Rectal smooth muscle tissue (tissue), 1 donor: ENCODE data around the gene C17orf113.
A peak's percentile ranks its signal among the peaks of the same experiment; 100 is the strongest.
"Not testable (repeated sequence)": the region's sequence is repeated elsewhere in the genome, so short reads cannot be mapped to it uniquely, and the experiment has no call there.

ENCODE experiments used
- H3K27ac ChIP-seq: one replicate; pipeline ENCODE4 v1.7.0; 2013; ENCODE audit warnings: low read depth, low read length, inconsistent platforms
- H3K27me3 ChIP-seq: one replicate; pipeline ENCODE4 v1.7.0; 2013; ENCODE audit warnings: low read length; ENCODE audit not compliant: control insufficient read depth, insufficient read depth
- H3K36me3 ChIP-seq: one replicate; pipeline ENCODE4 v1.7.0; 2013; ENCODE audit warnings: low read length; ENCODE audit not compliant: control insufficient read depth, insufficient read depth
- H3K4me1 ChIP-seq: one replicate; pipeline ENCODE4 v1.7.0; 2013; ENCODE audit warnings: low read length; ENCODE audit not compliant: control insufficient read depth, insufficient read depth
- H3K4me3 ChIP-seq: one replicate; pipeline ENCODE4 v1.7.0; 2013; ENCODE audit warnings: low read length
- H3K9ac ChIP-seq: one replicate; pipeline ENCODE4 v1.7.0; 2013; ENCODE audit warnings: low read length

The C17orf113 gene

DNA sequence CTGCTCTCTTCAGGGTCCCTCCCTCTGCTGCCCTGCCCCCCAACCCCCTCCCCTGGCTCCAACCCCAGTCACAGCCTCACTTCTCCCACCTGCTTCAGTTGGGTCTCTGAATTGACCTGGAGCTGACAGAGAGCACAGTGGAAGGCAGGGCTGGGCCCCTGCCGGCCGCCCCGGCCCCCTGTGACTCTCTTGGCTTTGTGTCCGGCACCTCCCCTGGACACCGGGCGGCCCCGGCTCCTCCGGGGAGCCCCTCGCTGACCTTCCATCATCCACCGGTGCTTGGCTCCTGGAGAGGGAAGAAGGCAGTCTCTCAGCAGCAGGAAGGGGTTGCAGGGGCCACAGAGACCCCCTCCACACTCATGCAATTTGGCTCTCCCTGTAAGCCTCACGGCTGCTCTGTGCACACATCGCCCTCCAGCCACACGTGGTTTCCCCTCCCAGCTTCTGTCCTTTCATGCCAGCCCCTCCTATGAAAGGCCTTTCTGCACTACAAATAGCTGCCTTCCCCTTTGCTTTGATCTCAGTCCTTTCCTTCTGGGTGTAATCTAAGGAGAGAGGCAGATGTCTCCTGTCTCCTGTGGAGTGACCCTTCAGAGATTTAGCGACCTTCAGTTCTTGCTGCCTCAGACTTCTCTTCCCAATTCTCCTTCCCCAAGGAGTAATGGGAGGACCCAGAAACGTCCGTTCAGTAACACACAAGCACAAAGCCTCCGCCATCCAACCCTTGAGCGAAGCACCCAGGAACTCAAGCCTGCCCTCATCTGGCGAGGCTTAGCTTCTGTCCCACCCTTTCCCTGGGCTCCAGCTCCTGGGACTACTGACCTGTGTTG is 22.2 kb downstream of the C17orf113 start:
- H3K4me1 ChIP-seq, result peaks cover 3% of the 10 kb centered on the region
- no peak overlapping the region for H3K9ac ChIP-seq
- no peak overlapping the region for H3K27ac ChIP-seq
- H3K27me3 ChIP-seq, result no peaks in the 10 kb centered on the region
- H3K36me3 ChIP-seq, result peaks cover 7% of the 10 kb centered on the region
- no peak overlapping the region for H3K4me3 ChIP-seq

DNA sequence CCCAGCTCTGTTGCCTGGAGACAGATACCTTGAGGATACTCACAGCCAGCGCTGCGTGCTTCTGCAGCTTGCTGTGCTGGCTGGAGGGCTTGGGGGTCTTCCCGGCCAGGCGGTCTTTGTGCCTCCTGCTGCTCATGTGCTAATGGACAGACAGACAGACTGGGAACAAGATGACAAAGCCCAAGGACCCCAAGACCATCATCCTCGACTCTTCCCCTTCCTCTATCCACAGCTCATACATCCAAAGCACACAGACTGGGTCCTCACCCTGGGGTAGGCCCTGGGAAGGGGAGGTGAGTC is 22.9 kb downstream of the C17orf113 start:
- H3K9ac ChIP-seq, result no peak overlapping the region
- H3K27ac ChIP-seq, result no peak overlapping the region
- H3K36me3 ChIP-seq, result peaks cover 13% of the 10 kb centered on the region
- H3K4me3 ChIP-seq, result no peak overlapping the region
- H3K4me1 ChIP-seq, result peaks cover 3% of the 10 kb centered on the region
- no peaks in the 10 kb centered on the region for H3K27me3 ChIP-seq

DNA sequence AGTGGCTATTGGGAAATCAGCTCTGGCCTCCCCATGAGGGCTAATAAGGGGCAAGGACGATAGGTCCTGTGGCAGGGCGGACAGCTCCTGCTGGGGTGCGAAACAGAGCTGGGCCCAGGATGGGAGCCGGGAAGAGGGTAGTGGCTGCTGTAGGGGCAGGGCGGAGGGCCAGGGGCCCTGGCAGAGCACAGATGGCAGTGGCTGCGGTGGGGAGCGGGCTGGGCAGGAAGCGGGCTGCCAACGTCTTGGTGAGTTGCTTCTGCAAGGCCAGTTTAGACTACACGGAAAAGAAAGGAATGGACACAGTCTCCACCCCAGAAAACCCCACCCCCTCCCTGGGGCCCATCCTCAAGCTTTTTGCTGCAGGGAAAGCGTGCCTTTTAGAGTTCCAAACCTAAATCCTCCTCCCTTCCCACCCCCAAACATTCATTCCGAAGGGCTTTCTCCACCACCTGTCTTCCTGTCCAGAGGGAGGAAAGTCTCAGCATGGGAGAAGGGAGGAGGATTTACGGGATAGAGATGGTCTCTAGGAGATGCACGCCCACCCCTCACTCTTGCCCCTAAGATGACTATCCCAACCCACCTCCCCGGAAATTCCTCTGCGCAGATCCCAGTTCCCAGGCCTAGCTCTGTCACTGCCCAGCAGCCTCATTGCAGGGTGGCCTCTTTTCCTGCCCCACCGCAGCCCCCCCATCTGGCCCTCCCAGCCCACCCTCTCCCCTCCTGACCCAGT is 23.4 kb downstream of the C17orf113 start:
- Histone ChIP-seq H3K27me3 (no peaks in the 10 kb centered on the region), H3K27ac (no peak overlapping the region), H3K4me3 (no peak overlapping the region), H3K9ac (no peak overlapping the region), H3K4me1 (peaks cover 3% of the 10 kb centered on the region), H3K36me3 (peaks cover 18% of the 10 kb centered on the region)

DNA sequence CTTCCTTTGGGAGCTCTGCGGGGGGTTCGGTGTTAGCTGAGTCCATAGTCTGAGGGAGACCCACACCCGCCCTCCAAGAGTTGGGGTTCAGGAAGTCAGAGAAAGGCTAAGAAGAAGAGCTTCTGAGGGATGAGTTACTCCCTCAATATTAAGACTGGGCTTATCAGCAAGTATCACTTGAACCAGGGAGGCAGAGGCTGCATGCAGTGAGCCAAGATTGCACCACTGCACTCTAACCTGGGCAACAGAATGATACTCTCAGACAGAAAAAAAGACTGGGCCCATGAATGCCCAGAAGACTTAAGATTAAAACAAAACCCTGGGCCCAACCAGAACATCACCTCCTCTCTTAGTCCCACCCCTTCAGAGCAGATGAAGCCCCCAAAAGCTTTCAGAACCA is 24.5 kb downstream of the C17orf113 start:
- no peaks in the 10 kb centered on the region for H3K27me3 ChIP-seq

DNA sequence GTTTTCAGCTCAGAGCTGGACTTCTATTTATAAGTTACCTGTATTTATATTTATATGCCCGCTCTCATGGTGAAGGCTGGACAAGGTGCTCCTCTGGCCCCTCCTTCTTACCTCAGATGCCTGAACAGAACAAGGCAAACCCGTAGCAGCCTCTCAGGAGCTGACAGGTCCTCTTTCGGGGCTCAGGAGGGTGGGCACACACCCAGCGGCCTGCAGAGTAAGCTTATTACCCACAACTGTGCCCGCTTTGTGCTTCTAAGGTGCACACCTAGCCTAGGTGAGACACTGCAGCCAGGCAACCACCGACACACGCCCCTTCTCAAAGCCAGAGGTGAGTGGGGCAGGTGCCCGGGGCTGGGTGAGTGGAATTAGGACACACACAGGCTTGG is 25.2 kb downstream of the C17orf113 start:
- Histone ChIP-seq H3K27ac (no peak overlapping the region), H3K4me3 (no peak overlapping the region), H3K36me3 (peaks cover 18% of the 10 kb centered on the region), H3K27me3 (no peaks in the 10 kb centered on the region), H3K4me1 (peaks cover 3% of the 10 kb centered on the region), H3K9ac (no peak overlapping the region)

More for the DNA sequence above, 24.5 kb downstream of the C17orf113 start:
- peaks cover 18% of the 10 kb centered on the region for H3K36me3 ChIP-seq
- H3K27ac ChIP-seq, result no peak overlapping the region
- no peak overlapping the region for H3K9ac ChIP-seq
- H3K4me3 ChIP-seq, result no peak overlapping the region
- peaks cover 3% of the 10 kb centered on the region for H3K4me1 ChIP-seq

DNA sequence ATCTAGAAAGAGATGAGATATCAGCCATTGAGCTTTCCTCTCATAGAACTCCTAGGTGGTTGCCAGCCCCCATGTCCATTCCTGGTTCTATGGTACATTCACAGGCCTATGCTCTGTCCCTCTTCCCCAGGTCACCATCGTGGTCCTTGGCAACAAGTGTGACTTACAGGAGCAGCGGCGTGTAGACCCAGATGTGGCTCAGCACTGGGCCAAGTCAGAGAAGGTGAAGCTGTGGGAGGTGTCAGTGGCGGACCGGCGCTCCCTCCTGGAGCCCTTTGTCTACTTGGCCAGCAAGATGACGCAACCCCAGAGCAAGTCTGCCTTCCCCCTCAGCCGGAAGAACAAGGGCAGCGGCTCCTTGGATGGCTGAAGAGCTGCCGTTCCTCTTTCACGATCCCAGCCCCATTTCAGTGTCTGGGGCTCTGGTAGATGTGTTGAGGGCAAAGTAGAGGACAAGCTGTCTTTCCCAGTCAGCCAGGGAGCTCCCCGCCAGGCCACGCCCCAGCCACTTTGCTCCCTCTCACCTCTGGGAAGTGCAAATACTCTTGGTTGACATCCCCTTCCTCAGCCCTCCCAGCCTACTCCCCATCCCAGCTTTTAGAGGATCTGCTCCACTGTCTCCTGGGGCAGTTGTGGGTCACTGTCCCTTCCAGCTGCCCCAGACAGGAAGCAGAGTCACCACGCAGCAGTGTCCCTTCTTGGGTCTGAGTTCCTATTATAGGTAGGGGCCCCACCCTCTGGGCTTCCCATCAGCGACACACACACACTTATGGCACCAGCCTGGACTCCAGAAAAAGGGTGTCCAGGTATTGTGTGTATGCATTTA is 26.7 kb downstream of the C17orf113 start:
- Histone ChIP-seq H3K9ac (no peak overlapping the region), H3K27ac (no peak overlapping the region), H3K4me1 (peaks cover 3% of the 10 kb centered on the region)

DNA sequence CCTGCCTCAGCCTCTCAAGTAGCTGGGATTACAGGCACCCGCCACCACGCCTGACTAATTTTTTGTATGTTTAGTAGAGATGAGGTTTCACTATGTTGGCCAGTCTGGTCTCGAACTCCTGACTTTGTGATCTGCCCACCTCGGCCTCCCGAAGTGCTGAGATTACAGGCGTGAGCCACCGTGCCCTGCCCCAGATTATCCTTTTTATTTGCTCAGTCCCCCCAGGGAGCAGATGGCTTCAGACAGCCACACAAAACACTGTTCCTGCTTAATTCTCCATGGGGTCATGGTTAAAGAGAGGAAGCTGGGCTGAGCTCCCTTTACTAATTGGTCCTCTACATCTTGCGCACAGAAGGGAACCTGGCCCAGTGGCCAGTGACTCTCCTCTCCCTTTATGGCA is 29.6 kb downstream of the C17orf113 start:
- not testable (repeated sequence) for H3K27me3 ChIP-seq, H3K9ac ChIP-seq, H3K27ac ChIP-seq
- Histone ChIP-seq H3K4me3 (peak overlapping the region; percentile 86), H3K36me3 (peaks cover 18% of the 10 kb centered on the region), H3K4me1 (peaks cover 13% of the 10 kb centered on the region)

More for the DNA sequence above, 26.7 kb downstream of the C17orf113 start:
- Histone ChIP-seq H3K36me3 (peaks cover 18% of the 10 kb centered on the region), H3K4me3 (no peak overlapping the region), H3K27me3 (no peaks in the 10 kb centered on the region)

DNA sequence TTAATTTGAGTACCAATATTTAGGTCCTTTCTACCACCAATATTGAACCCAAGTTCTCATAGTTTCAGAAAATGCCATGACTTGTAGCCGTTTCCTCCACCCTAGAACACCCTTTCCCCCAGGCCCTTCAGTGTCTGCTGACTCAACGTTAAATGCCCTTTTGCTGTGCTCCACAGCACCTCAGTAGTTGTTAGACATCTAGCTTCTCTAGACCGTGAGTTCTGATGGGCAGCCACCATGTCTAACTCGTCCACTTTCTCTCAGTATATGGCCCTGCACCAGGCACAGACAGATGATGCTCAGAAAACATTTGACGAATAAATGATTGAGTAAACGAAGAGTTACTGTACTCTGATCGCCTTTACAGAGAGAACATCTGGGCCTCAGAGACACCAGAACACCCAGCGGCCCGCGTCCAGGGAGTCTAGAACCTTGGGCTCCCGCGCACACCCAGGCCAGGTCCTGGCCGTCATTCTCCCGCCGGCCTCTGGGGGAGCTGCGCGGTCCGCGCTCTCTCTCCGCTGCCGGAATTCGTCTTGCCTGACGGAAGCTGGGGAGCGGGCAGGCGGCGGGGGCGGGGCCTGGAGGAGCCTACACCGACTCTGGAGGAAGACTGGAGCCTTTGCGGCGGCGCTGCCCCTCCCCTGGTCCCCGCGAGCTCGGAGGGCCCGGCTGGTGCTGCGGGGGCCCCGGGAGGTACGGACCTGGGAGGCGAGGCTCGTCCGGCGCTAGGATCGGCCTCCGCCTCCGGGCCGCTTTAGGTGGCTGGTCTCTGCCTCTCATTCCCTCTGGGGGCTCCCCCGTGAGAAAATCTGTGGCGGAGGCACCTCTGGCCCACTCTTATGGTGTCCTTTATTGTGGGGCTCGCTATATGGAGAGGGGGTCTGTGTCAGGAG is 30.6 kb downstream of the C17orf113 start, which contains the start of gene NKIRAS2:
NKIRAS2 (plus strand) TSS at position 582 of the 896 bp plus-strand sequence. CDS start 1,488 bp downstream, outside the sequence.
- Histone ChIP-seq H3K9ac (peak within 1 kb of the TSS; percentile 96), H3K4me3 (peak within 1 kb of the TSS; percentile 86), H3K4me1 (peaks cover 11% of the 10 kb centered on the region), H3K27me3 (no peaks in the 10 kb centered on the region), H3K36me3 (peaks cover 18% of the 10 kb centered on the region), H3K27ac (peak within 1 kb of the TSS; percentile 81)

DNA sequence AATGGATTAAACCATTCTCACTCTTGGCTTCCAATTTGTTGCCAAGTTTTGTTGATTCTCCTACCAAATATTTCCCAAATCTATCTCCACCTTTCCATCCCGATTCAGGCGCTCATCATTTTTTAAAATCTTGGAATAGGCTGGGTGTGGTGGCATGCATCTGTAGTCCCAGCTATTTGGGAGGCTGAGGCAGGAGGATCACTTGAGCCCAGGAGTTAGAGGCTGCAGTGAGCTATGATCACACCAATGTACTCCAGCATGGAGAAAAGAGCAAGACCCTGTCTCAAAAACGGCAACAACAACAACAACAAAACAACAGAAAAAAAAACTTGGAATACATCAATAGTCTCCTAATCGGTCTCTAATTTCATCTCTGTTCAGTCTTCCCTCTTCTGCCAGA is 31.4 kb downstream of the C17orf113 start:
- H3K4me3 ChIP-seq, result no peak overlapping the region
- H3K4me1 ChIP-seq, result peaks cover 11% of the 10 kb centered on the region
- H3K9ac ChIP-seq, result no peak overlapping the region
- no peaks in the 10 kb centered on the region for H3K27me3 ChIP-seq
- no peak overlapping the region for H3K27ac ChIP-seq
- H3K36me3 ChIP-seq, result peaks cover 17% of the 10 kb centered on the region

DNA sequence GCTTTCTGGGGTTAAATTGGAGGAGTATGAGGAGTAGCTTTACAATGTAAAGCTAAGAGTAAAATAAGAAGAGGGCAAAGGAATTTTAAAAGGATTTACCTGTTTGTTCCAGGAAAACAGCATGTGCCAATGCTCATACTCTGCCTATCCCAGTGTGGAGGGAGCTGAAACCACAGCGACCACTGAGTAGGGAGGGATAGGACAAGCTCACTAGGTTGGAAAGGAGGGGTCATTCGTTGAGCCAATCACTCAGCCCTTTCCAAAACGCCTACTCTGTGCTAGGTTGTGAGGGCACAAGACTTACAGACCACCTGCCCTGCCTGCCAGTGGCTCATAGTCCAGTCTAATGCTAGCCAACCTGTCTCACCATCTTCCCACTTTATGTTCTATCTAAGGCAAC is 32.1 kb downstream of the C17orf113 start:
- peak overlapping the region; percentile 97 for H3K4me3 ChIP-seq

DNA sequence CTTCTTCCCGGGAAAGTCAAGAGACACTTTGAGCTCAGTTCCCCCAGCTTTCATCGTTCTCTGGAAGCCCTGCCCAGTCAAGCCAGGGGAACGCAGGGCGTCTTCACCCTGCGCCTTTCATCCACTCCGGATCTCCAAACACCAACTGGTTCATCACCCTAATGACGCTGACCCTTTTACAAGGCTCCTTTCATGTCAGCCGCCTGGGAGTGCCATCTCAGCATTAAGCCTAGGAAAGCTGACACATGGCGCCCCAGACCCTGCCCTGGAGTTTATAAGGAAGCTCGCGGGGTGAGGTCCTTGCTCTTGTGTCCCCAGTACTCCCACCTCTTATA is 32.6 kb downstream of the C17orf113 start:
- Histone ChIP-seq H3K9ac (peak overlapping the region; percentile 69), H3K27ac (peak overlapping the region; percentile 94), H3K4me3 (peak overlapping the region; percentile 97), H3K36me3 (peaks cover 8% of the 10 kb centered on the region), H3K4me1 (peaks cover 11% of the 10 kb centered on the region), H3K27me3 (no peaks in the 10 kb centered on the region)

More for the DNA sequence above, 32.1 kb downstream of the C17orf113 start:
- Histone ChIP-seq H3K4me1 (peaks cover 11% of the 10 kb centered on the region), H3K27me3 (no peaks in the 10 kb centered on the region), H3K36me3 (peaks cover 12% of the 10 kb centered on the region), H3K27ac (no peak overlapping the region), H3K9ac (no peak overlapping the region)
